GM21825 (cell line): ENCODE measurements around the gene TENT5A.

Experiments
- ATAC-seq: cut with Tn5 transposase; IDR thresholded peaks from one replicate; pipeline ENCODE4 v1.9.1; 2021; ENCODE audit warnings: mild to moderate bottlenecking, moderate library complexity; ENCODE audit not compliant: unreplicated experiment

TENT5A gene

DNA sequence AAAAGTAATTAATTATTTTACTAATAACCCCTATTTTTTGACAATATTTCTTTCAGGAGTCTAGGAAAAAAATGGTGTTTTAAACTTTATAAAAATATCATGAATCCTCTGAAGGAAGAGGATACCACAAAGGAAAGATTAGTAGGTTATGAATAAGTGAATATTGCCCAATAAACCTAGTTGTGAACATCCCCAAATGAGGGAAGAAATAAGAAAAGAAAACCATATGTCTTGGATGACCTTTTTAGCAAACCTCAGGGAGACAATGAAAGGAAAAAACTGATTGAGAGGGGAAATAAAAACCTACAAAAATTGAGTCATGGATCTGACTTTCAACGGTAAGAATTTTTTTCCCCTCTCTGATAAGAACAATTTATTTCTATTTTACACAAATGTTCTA, 34.4 kb downstream of the TENT5A start:
- no peak for ATAC-seq

DNA sequence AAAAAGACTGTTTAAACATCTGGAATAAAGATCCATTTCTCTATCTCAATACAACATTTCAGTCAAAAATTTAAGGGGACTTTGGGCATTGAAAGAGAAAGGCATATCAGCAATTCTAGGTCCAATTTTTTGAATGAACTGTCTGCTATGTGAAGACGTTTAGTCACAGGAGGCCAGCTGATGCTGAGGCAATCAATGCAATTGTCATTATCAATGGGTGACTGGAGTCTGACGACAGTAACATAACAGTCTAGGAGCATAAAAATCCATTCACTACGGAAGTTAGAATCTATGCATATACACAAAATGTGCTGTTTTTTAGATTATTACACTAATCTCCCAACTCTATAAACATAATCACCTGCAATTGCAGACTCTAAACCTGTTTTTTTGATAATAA, 37.8 kb downstream of the TENT5A start:
- ATAC-seq = no peak

DNA sequence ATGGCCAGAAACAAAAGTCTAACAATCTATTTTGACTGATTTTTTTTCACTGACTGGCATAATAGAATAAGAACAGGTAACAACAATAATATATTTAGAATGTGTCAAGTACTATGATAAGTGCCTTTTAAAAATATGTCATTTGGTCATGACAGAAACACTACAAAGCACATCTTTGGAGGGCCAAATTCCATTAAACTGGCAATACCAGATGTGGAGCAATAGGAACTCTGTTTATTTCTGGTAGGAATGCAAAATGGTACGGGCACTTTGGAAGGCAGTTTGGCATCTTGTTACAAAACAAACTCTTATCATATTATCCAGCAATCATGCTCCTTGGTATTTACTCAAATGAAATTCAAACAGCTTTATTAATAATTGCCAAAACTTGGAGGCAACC, 39.3 kb downstream of the TENT5A start:
- no peak for ATAC-seq

DNA sequence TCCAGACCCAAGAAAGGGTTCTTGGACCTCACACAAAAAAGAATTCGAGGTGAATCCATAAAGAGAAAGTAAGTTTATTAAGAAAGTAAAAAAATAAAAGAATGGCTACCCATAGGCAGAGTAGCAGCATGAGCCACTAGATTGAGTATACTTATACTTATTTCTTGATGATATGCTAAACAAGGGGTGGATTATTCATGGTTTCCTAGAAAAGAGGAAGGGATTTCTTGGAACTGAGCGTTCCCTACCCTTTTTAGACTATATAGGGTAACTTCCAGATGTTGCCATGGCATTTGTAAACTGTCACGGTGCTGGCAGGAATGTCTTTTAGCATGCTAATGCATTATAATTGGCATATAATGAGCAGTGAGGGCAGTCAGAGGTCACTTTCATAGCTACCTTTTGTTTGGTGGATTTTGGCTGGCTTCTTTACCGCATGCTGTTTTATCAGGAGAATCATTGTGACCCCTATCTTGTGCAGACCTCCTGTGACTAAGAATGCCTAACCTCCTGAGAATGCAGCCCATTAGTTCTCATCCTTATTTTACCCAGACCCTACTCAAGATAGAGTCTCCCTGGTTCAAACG, 44.3 kb downstream of the TENT5A start:
- no peak for ATAC-seq

DNA sequence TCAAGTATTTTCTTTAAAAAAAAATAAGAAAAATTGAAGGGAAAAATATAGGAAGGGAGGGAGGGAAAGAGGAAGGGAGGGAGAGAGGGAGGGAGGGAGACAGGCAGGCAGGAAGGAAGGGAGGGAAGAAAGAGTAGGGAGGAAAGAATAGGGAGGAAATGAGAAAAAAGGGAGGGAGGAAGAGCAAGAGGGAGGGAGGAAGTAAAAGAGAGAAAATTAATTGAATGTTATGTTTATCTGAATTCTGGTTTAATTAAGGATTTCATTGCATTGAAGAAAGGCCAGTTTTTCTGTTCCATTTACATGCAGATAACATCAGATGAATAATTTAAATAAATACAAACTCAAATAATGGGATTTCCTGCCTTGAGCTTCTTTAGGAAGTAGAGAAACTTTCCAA, 47.8 kb downstream of the TENT5A start:
- no peak for ATAC-seq

DNA sequence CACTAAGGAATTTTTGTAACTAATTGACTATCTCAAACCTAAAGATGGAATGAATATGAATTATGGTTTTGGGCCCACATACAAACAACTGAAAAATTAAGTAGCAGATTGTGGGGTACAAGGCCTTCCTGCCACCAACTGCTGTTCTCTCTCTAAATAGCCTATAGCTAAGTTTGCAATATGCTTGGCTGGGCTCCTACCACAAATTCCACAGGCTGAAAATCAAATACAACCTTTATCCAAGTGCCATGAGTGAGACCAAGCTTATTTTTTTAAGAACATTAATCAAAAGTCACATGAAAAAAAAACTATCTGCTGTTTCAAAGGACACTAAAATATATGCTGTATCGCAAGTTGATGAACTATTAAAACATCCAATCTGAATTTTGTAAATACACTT, 52.1 kb downstream of the TENT5A start:
- ATAC-seq = no peak

DNA sequence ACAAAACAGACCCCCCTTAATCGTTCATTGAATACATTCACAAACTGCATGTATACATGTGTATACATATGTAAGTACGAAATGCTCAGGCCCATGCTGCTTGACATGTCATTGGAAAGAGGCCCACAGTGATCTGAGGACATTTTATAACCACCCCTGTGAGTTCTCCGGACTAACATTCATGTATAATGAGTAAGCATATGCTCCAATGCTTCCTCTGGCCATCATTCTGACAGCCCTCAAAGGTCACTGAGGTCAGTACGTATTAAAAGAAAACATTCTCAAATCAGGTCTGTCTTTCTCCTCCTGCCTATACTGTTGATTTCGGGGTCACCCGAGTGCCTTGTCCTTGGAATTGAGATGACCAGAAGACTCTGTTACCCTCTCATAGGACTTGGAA, 54.9 kb downstream of the TENT5A start:
- ATAC-seq = no peak

DNA sequence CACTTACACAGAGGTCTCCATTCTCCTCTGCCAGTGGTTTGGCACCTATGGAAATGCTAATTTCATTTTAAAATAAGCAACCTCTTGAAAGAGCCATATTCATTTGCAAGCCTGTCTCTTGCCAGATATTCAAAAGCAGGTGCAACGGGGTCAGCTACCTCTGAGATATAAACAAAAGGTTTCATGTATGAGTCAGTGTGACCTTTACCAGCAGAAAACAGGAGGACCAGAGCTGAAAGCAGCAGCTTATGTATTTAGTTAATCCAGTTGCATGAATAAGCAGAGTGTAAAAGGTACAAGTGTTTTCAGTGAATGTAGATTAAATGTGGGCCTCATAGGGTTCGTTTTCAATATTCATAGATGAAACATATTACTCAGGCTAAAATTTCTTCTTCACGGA, 56.0 kb downstream of the TENT5A start:
- no peak for ATAC-seq
